H9 (cell line): ENCODE measurements around the gene SHTN1. TPM values are rescaled to one million over a fixed set of nuclear protein-coding genes. Genes with fewer than 3 reads are reported as not detected.

Experiments used
- DNase-seq: peaks from one replicate; pipeline ENCODE4 v3.0.0-alpha.2; 2017
- H2AFZ ChIP-seq: one replicate; pipeline ENCODE4 v1.6.1; 2013; ENCODE audit warnings: mild to moderate bottlenecking, low read length, control low read depth, moderate library complexity
- H2AK5ac ChIP-seq: 2 replicates; pipeline ENCODE4 v1.6.1; 2013; ENCODE audit warnings: low read length, control low read depth, mixed read lengths; ENCODE audit not compliant: insufficient read length
- H2BK120ac ChIP-seq: one replicate; pipeline ENCODE4 v1.6.1; 2013; ENCODE audit warnings: low read depth, mild to moderate bottlenecking, low read length, control low read depth, inconsistent platforms; ENCODE audit not compliant: poor library complexity, severe bottlenecking
- H2BK12ac ChIP-seq: 2 replicates; pipeline ENCODE4 v1.6.1; 2013; ENCODE audit warnings: low read length, control low read depth, mixed read lengths, low read depth; ENCODE audit not compliant: insufficient read length
- H2BK15ac ChIP-seq: 2 replicates; pipeline ENCODE4 v1.6.1; 2013; ENCODE audit warnings: low read depth, low read length, control low read depth
- H2BK20ac ChIP-seq: one replicate; pipeline ENCODE4 v1.6.1; 2013; ENCODE audit warnings: low read depth, mild to moderate bottlenecking, low read length, control low read depth, inconsistent platforms; ENCODE audit not compliant: poor library complexity, severe bottlenecking
- H2BK5ac ChIP-seq: 2 replicates; pipeline ENCODE4 v1.6.1; 2013; ENCODE audit warnings: low read length, control low read depth, mixed read lengths; ENCODE audit not compliant: insufficient read length
- H3K14ac ChIP-seq: 2 replicates; pipeline ENCODE4 v1.6.1; 2013; ENCODE audit warnings: low read length, control low read depth; ENCODE audit not compliant: insufficient read depth
- H3K18ac ChIP-seq: 2 replicates; pipeline ENCODE4 v1.6.1; 2013; ENCODE audit warnings: low read depth, mild to moderate bottlenecking, mixed read lengths, low read length, control low read depth; ENCODE audit not compliant: insufficient read length
- H3K23ac ChIP-seq: 2 replicates; pipeline ENCODE4 v1.6.1; 2013; ENCODE audit warnings: low read length, control low read depth, mixed read lengths, low read depth; ENCODE audit not compliant: insufficient read length
- H3K23me2 ChIP-seq: 2 replicates; pipeline ENCODE4 v1.6.1; 2013; ENCODE audit warnings: low read depth, mild to moderate bottlenecking, mixed read lengths, low read length, control low read depth; ENCODE audit not compliant: insufficient read length, poor library complexity, severe bottlenecking
- H3K27ac ChIP-seq: 2 replicates; pipeline ENCODE4 v1.5.1; 2013; ENCODE audit warnings: low read length, control low read depth, mixed read lengths, low read depth; ENCODE audit not compliant: insufficient read length
- H3K27me3 ChIP-seq: 2 replicates; pipeline ENCODE4 v1.6.1; 2013; ENCODE audit warnings: low read length, control low read depth, inconsistent platforms; ENCODE audit not compliant: insufficient read depth
- H3K4ac ChIP-seq: 2 replicates; pipeline ENCODE4 v1.6.1; 2013; ENCODE audit warnings: low read depth, mild to moderate bottlenecking, control low read depth, inconsistent platforms, low read length, moderate library complexity
- H3K4me1 ChIP-seq: 2 replicates; pipeline ENCODE4 v1.6.1; 2013; ENCODE audit warnings: low read length, control low read depth, inconsistent platforms; ENCODE audit not compliant: insufficient read depth
- H3K4me2 ChIP-seq: 2 replicates; pipeline ENCODE4 v1.6.1; 2013; ENCODE audit warnings: low read length, control low read depth, mixed read lengths; ENCODE audit not compliant: insufficient read length, insufficient read depth
- H3K56ac ChIP-seq: 2 replicates; pipeline ENCODE4 v1.6.1; 2013; ENCODE audit warnings: low read depth, mild to moderate bottlenecking, mixed read lengths, low read length, control low read depth; ENCODE audit not compliant: insufficient read length
- H3K79me1 ChIP-seq: 2 replicates; pipeline ENCODE4 v1.6.1; 2013; ENCODE audit warnings: low read depth, mild to moderate bottlenecking, moderate library complexity, low read length, control low read depth, inconsistent platforms; ENCODE audit not compliant: insufficient read depth, poor library complexity, severe bottlenecking
- H3K79me2 ChIP-seq: 2 replicates; pipeline ENCODE4 v1.6.1; 2013; ENCODE audit warnings: low read length, control low read depth, inconsistent platforms; ENCODE audit not compliant: insufficient read depth
- H3K9ac ChIP-seq: 2 replicates; pipeline ENCODE4 v1.6.1; 2013; ENCODE audit warnings: low read length, control low read depth, mixed read lengths; ENCODE audit not compliant: insufficient read length; ENCODE audit errors: extremely low read depth
- H3K9me3 ChIP-seq: one replicate; pipeline ENCODE4 v1.6.1; 2013; ENCODE audit warnings: low read depth, low read length, inconsistent platforms; ENCODE audit not compliant: control insufficient read depth
- H3T11ph ChIP-seq: one replicate; pipeline ENCODE4 v1.6.1; 2013; ENCODE audit warnings: mild to moderate bottlenecking, low read length, control low read depth, inconsistent platforms
- H4K20me1 ChIP-seq: one replicate; pipeline ENCODE4 v1.6.1; 2013; ENCODE audit not compliant: control insufficient read depth, insufficient read length, insufficient read depth
- H4K5ac ChIP-seq: 2 replicates; pipeline ENCODE4 v1.6.1; 2013; ENCODE audit warnings: low read depth, mild to moderate bottlenecking, mixed read lengths, low read length, control low read depth; ENCODE audit not compliant: insufficient read length
- H4K8ac ChIP-seq: replicated peaks from 2 replicates; pipeline ENCODE4 v1.6.1; 2013; ENCODE audit warnings: low read length, control low read depth, mixed read lengths, low read depth; ENCODE audit not compliant: insufficient read length
- H4K91ac ChIP-seq: 2 replicates; pipeline ENCODE4 v1.6.1; 2013; ENCODE audit warnings: low read depth, mild to moderate bottlenecking, moderate library complexity, mixed read lengths, low read length, control low read depth; ENCODE audit not compliant: insufficient read length
- H3K27ac Mint-ChIP-seq, 3 experiments: 2 replicates in 2 of 3; 3 replicates in 1 of 3; pipeline ENCODE4 v1.8.0; 2020 to 2021; ENCODE audit warnings: mixed read lengths in 3 of 3, mild to moderate bottlenecking in 1 of 3, moderate library complexity in 1 of 3
- H3K27me3 Mint-ChIP-seq: 2 replicates; pipeline ENCODE4 v1.8.0; 2021; ENCODE audit warnings: low read depth, mild to moderate bottlenecking, moderate library complexity, mixed read lengths
- H3K36me3 Mint-ChIP-seq, 3 experiments: 2 replicates in 2 of 3; 3 replicates in 1 of 3; pipeline ENCODE4 v1.8.0; 2020 to 2021; ENCODE audit warnings: low read depth in 3 of 3, mixed read lengths in 3 of 3; ENCODE audit not compliant: insufficient read depth in 1 of 3
- H3K4me1 Mint-ChIP-seq, 2 experiments: 2 replicates each; pipeline ENCODE4 v1.8.0; 2020; ENCODE audit warnings: mixed read lengths in 2 of 2
- H3K4me3 Mint-ChIP-seq, 2 experiments: 2 replicates in 1 of 2; 3 replicates in 1 of 2; pipeline ENCODE4 v1.8.0; 2020 to 2021; ENCODE audit warnings: mild to moderate bottlenecking in 2 of 2, mixed read lengths in 2 of 2, moderate library complexity in 1 of 2
- H3K9me3 Mint-ChIP-seq, 2 experiments: 2 replicates in 1 of 2; 3 replicates in 1 of 2; pipeline ENCODE4 v1.8.0; 2020; ENCODE audit warnings: mild to moderate bottlenecking in 2 of 2, mixed read lengths in 2 of 2, moderate library complexity in 1 of 2
- WGBS: extraction: QIAGEN DNeasy Blood & Tissue Kit; methylation state at CpG from one replicate; pipeline ENCODE4 v1.1.7; 2013; ENCODE audit warnings: missing lambda C conversion rate, low lambda C conversion rate, mixed read lengths; ENCODE audit not compliant: insufficient read length; ENCODE audit errors: extremely low coverage; 5-methylcytosine and 5-hydroxymethylcytosine counted together
- total RNA-seq: library from RNA; stranded (reverse); gene quantifications from 2 replicates; pipeline ENCODE4 v1.2.1, GENCODE V29; 2021
- TF ChIP-seq, protein P1 (sequence below): fragments of 200-600 bp; sonication (generic); conservative IDR thresholded peaks from 3 replicates; pipeline ENCODE4 v1.8.0; 2021; ENCODE audit warnings: antibody characterized with exemption, mild to moderate bottlenecking

SHTN1 gene
- total RNA-seq, 1 experiment from 2014 or later, result 22.1 TPM

DNA sequence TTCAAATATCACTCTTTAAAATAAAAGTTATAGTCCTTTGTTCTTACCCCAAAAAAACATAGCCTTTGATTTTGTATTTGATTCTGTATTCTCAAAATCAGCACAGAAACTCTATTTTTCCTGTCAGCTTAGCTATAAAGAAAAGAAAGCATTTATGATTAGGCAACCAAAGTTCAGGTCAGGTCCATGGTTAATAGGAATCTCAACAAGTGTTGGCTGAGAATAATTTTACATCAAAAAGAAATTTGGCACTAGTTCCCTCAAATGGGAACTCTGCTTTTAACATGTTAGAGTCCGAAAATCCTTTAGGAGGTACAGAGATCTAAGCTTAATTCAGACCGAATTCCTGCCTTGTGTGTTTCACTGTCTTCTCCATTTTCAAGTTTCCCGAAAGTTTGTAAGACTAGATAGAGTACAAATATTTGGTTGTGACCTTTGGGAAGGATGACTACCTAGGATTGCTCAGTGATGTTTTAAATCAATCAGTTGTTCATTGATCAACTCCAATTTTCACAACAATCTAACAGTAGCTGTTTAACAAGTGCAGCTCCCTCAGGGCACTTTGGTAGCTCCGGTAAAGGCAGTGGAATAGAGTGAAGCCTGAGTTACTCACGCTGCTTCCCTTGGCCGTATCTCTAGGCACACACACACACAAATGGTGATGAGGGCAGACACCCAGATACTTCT is 164.5 kb downstream of the SHTN1 start:
- Histone ChIP-seq H2BK120ac (no peak overlapping the region), H3K4me1 (peaks cover 9% of the 10 kb centered on the region; the same call in 1 of the 2 replicates), H3K23ac (no peak overlapping the region), H3K9ac (no peak overlapping the region), H3K79me2 (no peaks in the 10 kb centered on the region), H3K56ac (no peak overlapping the region), H2AFZ (no peak overlapping the region), H3K79me1 (no peaks in the 10 kb centered on the region), H2BK12ac (no peak overlapping the region), H4K20me1 (peaks cover 3% of the 10 kb centered on the region), H3T11ph (no peak overlapping the region), H3K23me2 (no peaks in the 10 kb centered on the region), H4K91ac (no peak overlapping the region), H2BK15ac (no peak overlapping the region), H2BK5ac (no peak overlapping the region), H4K8ac (no peak overlapping the region), H3K14ac (no peak overlapping the region), H3K9me3 (no peaks in the 10 kb centered on the region), H3K4me2 (no peak overlapping the region), H3K27me3 (no peaks in the 10 kb centered on the region), H2BK20ac (no peak overlapping the region), H3K27ac (no peak overlapping the region), H4K5ac (no peak overlapping the region), H2AK5ac (no peak overlapping the region), H3K4ac (no peak overlapping the region), H3K18ac (no peak overlapping the region)
- no CpG with 5 or more reads among the region's 6 CpGs for WGBS
- no peaks in the 10 kb centered on the region; the same call in 1 of the 2 replicates for H3K27me3 Mint-ChIP-seq
- H3K36me3 Mint-ChIP-seq, result no peaks in the 10 kb centered on the region
- H3K4me3 Mint-ChIP-seq, result no peak overlapping the region
- TF ChIP-seq, protein P1, sequence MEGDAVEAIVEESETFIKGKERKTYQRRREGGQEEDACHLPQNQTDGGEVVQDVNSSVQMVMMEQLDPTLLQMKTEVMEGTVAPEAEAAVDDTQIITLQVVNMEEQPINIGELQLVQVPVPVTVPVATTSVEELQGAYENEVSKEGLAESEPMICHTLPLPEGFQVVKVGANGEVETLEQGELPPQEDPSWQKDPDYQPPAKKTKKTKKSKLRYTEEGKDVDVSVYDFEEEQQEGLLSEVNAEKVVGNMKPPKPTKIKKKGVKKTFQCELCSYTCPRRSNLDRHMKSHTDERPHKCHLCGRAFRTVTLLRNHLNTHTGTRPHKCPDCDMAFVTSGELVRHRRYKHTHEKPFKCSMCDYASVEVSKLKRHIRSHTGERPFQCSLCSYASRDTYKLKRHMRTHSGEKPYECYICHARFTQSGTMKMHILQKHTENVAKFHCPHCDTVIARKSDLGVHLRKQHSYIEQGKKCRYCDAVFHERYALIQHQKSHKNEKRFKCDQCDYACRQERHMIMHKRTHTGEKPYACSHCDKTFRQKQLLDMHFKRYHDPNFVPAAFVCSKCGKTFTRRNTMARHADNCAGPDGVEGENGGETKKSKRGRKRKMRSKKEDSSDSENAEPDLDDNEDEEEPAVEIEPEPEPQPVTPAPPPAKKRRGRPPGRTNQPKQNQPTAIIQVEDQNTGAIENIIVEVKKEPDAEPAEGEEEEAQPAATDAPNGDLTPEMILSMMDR, result no peak
- H3K4me1 Mint-ChIP-seq, result peaks cover 49 to 55% of the 10 kb centered on the region in 2 experiments
- H3K27ac Mint-ChIP-seq, result no peak overlapping the region
- no peaks in the 10 kb centered on the region for H3K9me3 Mint-ChIP-seq
- DNase-seq, result no peak
